IMR-90 (cell line): ENCODE measurements around the gene MRPL4. TPM values are rescaled to one million over a fixed set of nuclear protein-coding genes. Genes with fewer than 3 reads are reported as not detected.

Source experiments
- ATAC-seq: fragments of 200-7000 bp; cut with Tn5 transposase; 2 replicates; pipeline ENCODE4 v1.9.1; 2020; ENCODE audit warnings: low read depth, mild to moderate bottlenecking, moderate library complexity
- BruUV-seq: library from RNA; stranded (reverse); fragments of 400-500 nt; replicated peaks from 2 replicates; lab custom pipeline; 2021; lab: Mats Ljungman, UMichigan
- CTCF ChIA-PET: fragments of 300-600 bp; formaldehyde crosslinking; extraction: SDS; loops from one replicate; lab custom pipeline; 2021; ENCODE audit warnings: antibody characterized with exemption; lab: Yijun Ruan, JAX
- POLR2A ChIA-PET: fragments of 300-600 bp; sonication (Branson Sonifier 250); formaldehyde crosslinking; loops from one replicate; lab custom pipeline; 2022; ENCODE audit warnings: antibody characterized with exemption; ENCODE audit not compliant: unreplicated experiment; lab: Charles Lee
- DNase-seq: peaks from one replicate; pipeline ENCODE4 v3.0.0; 2013
- H2AFZ ChIP-seq: replicated peaks from 2 replicates; pipeline ENCODE3; 2013; ENCODE audit warnings: low read length, mild to moderate bottlenecking; ENCODE audit not compliant: poor library complexity
- H2AK5ac ChIP-seq: 2 replicates; pipeline ENCODE4 v1.6.1; 2013; ENCODE audit warnings: low read depth, low read length, inconsistent platforms
- H2AK9ac ChIP-seq: replicated peaks from 2 replicates; pipeline ENCODE3; 2013; ENCODE audit warnings: mild to moderate bottlenecking, low read depth, low read length, moderate library complexity; ENCODE audit not compliant: poor library complexity
- H2BK120ac ChIP-seq: 2 replicates; pipeline ENCODE4 v1.6.1; 2013; ENCODE audit warnings: low read depth, low read length, inconsistent platforms
- H2BK15ac ChIP-seq: 3 replicates; pipeline ENCODE4 v1.6.1; 2013; ENCODE audit warnings: low read depth, low read length, inconsistent platforms
- H2BK20ac ChIP-seq: 2 replicates; pipeline ENCODE4 v1.6.1; 2013; ENCODE audit warnings: low read depth, mild to moderate bottlenecking, inconsistent platforms, low read length, moderate library complexity
- H2BK5ac ChIP-seq: 2 replicates; pipeline ENCODE4 v1.6.1; 2013; ENCODE audit warnings: mild to moderate bottlenecking, low read depth, low read length, inconsistent platforms; ENCODE audit not compliant: poor library complexity, severe bottlenecking
- H3K14ac ChIP-seq: replicated peaks from 2 replicates; pipeline ENCODE4 v1.6.1; 2013; ENCODE audit warnings: low read depth, low read length, inconsistent platforms
- H3K18ac ChIP-seq: 2 replicates; pipeline ENCODE4 v1.6.1; 2013; ENCODE audit warnings: low read depth, low read length, control low read depth
- H3K23ac ChIP-seq: 2 replicates; pipeline ENCODE4 v1.6.1; 2013; ENCODE audit warnings: low read depth, low read length, inconsistent platforms
- H3K27ac ChIP-seq: 2 replicates; pipeline ENCODE4 v1.5.1; 2013; ENCODE audit warnings: mild to moderate bottlenecking, control low read depth, low read length; ENCODE audit not compliant: insufficient read depth
- H3K27me3 ChIP-seq: 2 replicates; pipeline ENCODE4 v1.6.1; 2013; ENCODE audit warnings: low read length; ENCODE audit not compliant: control insufficient read depth, insufficient read depth
- H3K36me3 ChIP-seq: 2 replicates; pipeline ENCODE4 v1.6.1; 2013; ENCODE audit warnings: low read length, mixed read lengths; ENCODE audit not compliant: control insufficient read depth, insufficient read depth
- H3K4ac ChIP-seq: 2 replicates; pipeline ENCODE4 v1.6.1; 2013; ENCODE audit warnings: low read depth, low read length, inconsistent platforms
- H3K4me1 ChIP-seq: 2 replicates; pipeline ENCODE4 v1.6.1; 2013; ENCODE audit warnings: low read length, mixed read lengths; ENCODE audit not compliant: control insufficient read depth, insufficient read depth
- H3K4me2 ChIP-seq: 2 replicates; pipeline ENCODE4 v1.6.1; 2013; ENCODE audit warnings: low read depth, mild to moderate bottlenecking, control low read depth, low read length, moderate library complexity
- H3K4me3 ChIP-seq: 2 replicates; pipeline ENCODE4 v1.5.1; 2013; ENCODE audit warnings: low read depth, mild to moderate bottlenecking, control low read depth, low read length, moderate library complexity; ENCODE audit not compliant: insufficient read depth
- H3K56ac ChIP-seq: 2 replicates; pipeline ENCODE4 v1.6.1; 2013; ENCODE audit warnings: low read length, inconsistent platforms; ENCODE audit not compliant: insufficient read depth; ENCODE audit errors: extremely low read depth
- H3K79me1 ChIP-seq, 2 experiments: 2 replicates each; pipeline ENCODE4 v1.6.1; 2013; ENCODE audit warnings: low read length in 2 of 2, inconsistent platforms in 1 of 2, low read depth in 1 of 2
- H3K9ac ChIP-seq: 2 replicates; pipeline ENCODE4 v1.6.1; 2013; ENCODE audit warnings: low read depth, low read length, control low read depth
- H3K9me1 ChIP-seq: 2 replicates; pipeline ENCODE4 v1.6.1; 2013; ENCODE audit warnings: low read length, inconsistent platforms; ENCODE audit not compliant: insufficient read depth
- H3K9me3 ChIP-seq: 2 replicates; pipeline ENCODE4 v1.6.1; 2013; ENCODE audit warnings: low read length; ENCODE audit not compliant: control insufficient read depth, insufficient read depth
- H4K20me1 ChIP-seq: 2 replicates; pipeline ENCODE4 v1.6.1; 2013; ENCODE audit warnings: low read length, inconsistent platforms; ENCODE audit not compliant: insufficient read depth
- H4K5ac ChIP-seq: 2 replicates; pipeline ENCODE4 v1.6.1; 2013; ENCODE audit warnings: mild to moderate bottlenecking, low read depth, low read length, control low read depth
- H4K8ac ChIP-seq, 2 experiments: 2 replicates each; pipeline ENCODE4 v1.6.1; 2013; ENCODE audit warnings: low read depth in 2 of 2, low read length in 2 of 2, control low read depth in 1 of 2, inconsistent platforms in 1 of 2
- H4K91ac ChIP-seq: 2 replicates; pipeline ENCODE4 v1.6.1; 2013; ENCODE audit warnings: low read depth, low read length, inconsistent platforms; ENCODE audit not compliant: insufficient read depth
- BHLHE40 ChIP-seq: fragments of 150-350 bp; IDR thresholded peaks from 2 replicates; pipeline ENCODE4 v1.6.1; 2016; ENCODE audit warnings: mild to moderate bottlenecking, low read depth, low read length
- CEBPB ChIP-seq: IDR thresholded peaks from 2 replicates; pipeline ENCODE4 v1.6.1; 2012; ENCODE audit warnings: low read depth, low read length, improper control_type of control experiment
- CHD1 ChIP-seq: IDR thresholded peaks from 2 replicates; pipeline ENCODE4 v1.6.1; 2012; ENCODE audit warnings: low read depth, low read length, improper control_type of control experiment
- CTCF ChIP-seq: conservative IDR thresholded peaks from 2 replicates; pipeline ENCODE4 v1.5.1; 2012; ENCODE audit warnings: mild to moderate bottlenecking, low read depth, low read length, improper control_type of control experiment
- ELK1 ChIP-seq: fragments of 150-350 bp; IDR thresholded peaks from 2 replicates; pipeline ENCODE4 v1.6.1; 2016; ENCODE audit warnings: low read depth, mild to moderate bottlenecking, low read length, moderate library complexity, borderline replicate concordance
- FOS ChIP-seq: fragments of 150-350 bp; IDR thresholded peaks from 2 replicates; pipeline ENCODE4 v1.6.1; 2016; ENCODE audit warnings: low read depth, low read length
- MAFK ChIP-seq: IDR thresholded peaks from 2 replicates; pipeline ENCODE4 v1.6.1; 2012; ENCODE audit warnings: low read depth, low read length, improper control_type of control experiment
- MAZ ChIP-seq: IDR thresholded peaks from 2 replicates; pipeline ENCODE4 v1.6.1; 2012; ENCODE audit warnings: low read depth, mild to moderate bottlenecking, low read length, improper control_type of control experiment, moderate library complexity, borderline replicate concordance
- MXI1 ChIP-seq: IDR thresholded peaks from 2 replicates; pipeline ENCODE4 v1.6.1; 2012; ENCODE audit warnings: low read depth, mild to moderate bottlenecking, low read length, moderate library complexity, borderline replicate concordance
- NFE2L2 ChIP-seq: fragments of 150-350 bp; IDR thresholded peaks from 2 replicates; pipeline ENCODE4 v1.6.1; 2016; ENCODE audit warnings: low read depth, mild to moderate bottlenecking, low read length
- POLR2A ChIP-seq: IDR thresholded peaks from 2 replicates; pipeline ENCODE4 v1.6.1; 2012; ENCODE audit warnings: mild to moderate bottlenecking, low read depth, low read length
- RAD21 ChIP-seq: IDR thresholded peaks from 2 replicates; pipeline ENCODE4 v1.6.1; 2012; ENCODE audit warnings: low read length, improper control_type of control experiment
- RCOR1 ChIP-seq: IDR thresholded peaks from 2 replicates; pipeline ENCODE4 v1.6.1; 2012; ENCODE audit warnings: mild to moderate bottlenecking, low read length, improper control_type of control experiment; ENCODE audit not compliant: insufficient replicate concordance
- RFX5 ChIP-seq: IDR thresholded peaks from 2 replicates; pipeline ENCODE4 v1.8.0; 2012; ENCODE audit warnings: low read depth, mild to moderate bottlenecking, low read length, moderate library complexity
- SMC3 ChIP-seq: fragments of 150-350 bp; IDR thresholded peaks from 2 replicates; pipeline ENCODE4 v1.6.1; 2016; ENCODE audit warnings: low read depth, mild to moderate bottlenecking, antibody characterized with exemption, low read length, moderate library complexity
- WGBS, 2 experiments: methylation state at CpG; one replicate each; pipeline versions ENCODE4 v1.1.5 to v1.1.7; 2013; ENCODE audit warnings: missing lambda C conversion rate in 2 of 2; ENCODE audit not compliant: insufficient read length in 1 of 2; ENCODE audit errors: extremely low coverage in 2 of 2; 5-methylcytosine and 5-hydroxymethylcytosine counted together
- dilution Hi-C: fragments of 300-500 bp; cut with HindIII; formaldehyde crosslinking; loops from one replicate; pipeline ENCODE4 v1.14.3; 2018; ENCODE audit warnings: low sequenced_read_pairs; ENCODE audit not compliant: unreplicated experiment
- in situ Hi-C: fragments of 300-500 bp; cut with MboI; formaldehyde crosslinking; loops from 3 replicates; pipeline ENCODE4 v1.14.3; 2019; ENCODE audit warnings: low sequenced_read_pairs, inconsistent platforms, mixed read lengths
- intact Hi-C: fragments of 100-400 bp; cut with micrococcal nuclease; formaldehyde crosslinking; loops from 2 replicates; pipeline ENCODE4 v1.10.0; 2022
- polyA plus RNA-seq, 3 experiments: library from polyadenylated mRNA; depleted of rRNA; stranded (reverse); fragments of >200 nt; gene quantifications; 2 replicates each; pipeline ENCODE4 v1.2.3, GENCODE V29; 2012; ENCODE audit warnings: low replicate concordance in 1 of 3
- total RNA-seq: library from RNA; depleted of rRNA; stranded (reverse); fragments of >200 nt; gene quantifications from 2 replicates; pipeline ENCODE4 v1.2.3, GENCODE V29; 2012
- TF ChIP-seq, protein P1 (sequence below): fragments of 150-350 bp; IDR thresholded peaks from 2 replicates; pipeline ENCODE4 v1.6.1; 2017; ENCODE audit warnings: mild to moderate bottlenecking, antibody characterized with exemption, low read length, low read depth

Gene MRPL4
- total and polyA plus RNA-seq, 2 of the 4 experiments (the other 2 are of a cell fraction): 32.8 to 108 TPM

- no peak overlapping the region for H2BK120ac ChIP-seq
- no peak overlapping the region for H4K8ac ChIP-seq
- no peak overlapping the region for H2BK20ac ChIP-seq
- no peak overlapping the region for H3K9ac ChIP-seq
- no peak overlapping the region for H3K4me3 ChIP-seq
- no peak for ATAC-seq
- no peak overlapping the region for H3K4me2 ChIP-seq
- no peak overlapping the region for H4K5ac ChIP-seq
- intact Hi-C loops (loop anchor here (10.0 kb wide), 1 partner anchor 232 kb away; no protein-coding TSS in a partner anchor), in situ Hi-C loops (no loop called here), dilution Hi-C loops (no loop called here)
- peaks cover 10 to 26% of the 10 kb centered on the region in 2 experiments for H3K79me1 ChIP-seq
- no TSS peak for BruUV-seq
- no peak overlapping the region for H3K23ac ChIP-seq
- H3K4me1 ChIP-seq: 0 out of 2 replicates have a peak, but pooled peaks cover 2% of the 10 kb centered on the region
- H3K9me1 ChIP-seq: no peaks in the 10 kb centered on the region
- H3K27ac ChIP-seq: no peak overlapping the region
- H2AFZ ChIP-seq: no peak overlapping the region
- no peaks in the 10 kb centered on the region for H3K9me3 ChIP-seq
- H3K14ac ChIP-seq: no peak overlapping the region
- H3K56ac ChIP-seq: no peak overlapping the region
- no peak overlapping the region for H2BK15ac ChIP-seq
- WGBS, 2 experiments: 90% methylated on average over 3 of the region's 9 CpGs; no CpG with 5 or more reads in 1 of the 2 experiments
- no peaks in the 10 kb centered on the region for H3K27me3 ChIP-seq
- no peak for DNase-seq
- no peaks in the 10 kb centered on the region for H4K20me1 ChIP-seq
- no peak overlapping the region for H4K91ac ChIP-seq
- peaks cover 36% of the 10 kb centered on the region for H3K36me3 ChIP-seq
- no peak overlapping the region for H2BK5ac ChIP-seq
- CTCF ChIA-PET: interaction anchor here (0.9 kb wide), 1 partner anchor 131 kb away, joined by 3 read pairs; no protein-coding TSS in a partner anchor
- no peak for TF ChIP-seq CTCF
- no peak for TF ChIP-seq NFE2L2
- TF ChIP-seq RCOR1: no peak
- TF ChIP-seq RAD21: no peak
- no peak for TF ChIP-seq CEBPB
- no peak for TF ChIP-seq BHLHE40
- no peak for TF ChIP-seq CHD1
- no peak for TF ChIP-seq SMC3
- no peak for TF ChIP-seq FOS
- no peak for TF ChIP-seq ELK1
- TF ChIP-seq, protein P1, sequence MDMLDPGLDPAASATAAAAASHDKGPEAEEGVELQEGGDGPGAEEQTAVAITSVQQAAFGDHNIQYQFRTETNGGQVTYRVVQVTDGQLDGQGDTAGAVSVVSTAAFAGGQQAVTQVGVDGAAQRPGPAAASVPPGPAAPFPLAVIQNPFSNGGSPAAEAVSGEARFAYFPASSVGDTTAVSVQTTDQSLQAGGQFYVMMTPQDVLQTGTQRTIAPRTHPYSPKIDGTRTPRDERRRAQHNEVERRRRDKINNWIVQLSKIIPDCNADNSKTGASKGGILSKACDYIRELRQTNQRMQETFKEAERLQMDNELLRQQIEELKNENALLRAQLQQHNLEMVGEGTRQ: no peak
- TF ChIP-seq MAFK: no peak
- no peak for TF ChIP-seq MXI1
- no peak for TF ChIP-seq POLR2A
- no peak for TF ChIP-seq MAZ
- no peak for TF ChIP-seq RFX5
- H2AK9ac ChIP-seq: no peak overlapping the region
- H3K18ac ChIP-seq: no peak overlapping the region
- H2AK5ac ChIP-seq: no peak overlapping the region
- POLR2A ChIA-PET: no interaction called here
- H3K4ac ChIP-seq: no peak overlapping the region
Observed at GRCh38 chr19:10256970-10257615, 5.1 kb downstream of the MRPL4 start.
